Midbrain (tissue), 1 donor: Measurements from ENCODE around the gene N4BP3.
"Not testable (repeated sequence)": the region's sequence is repeated elsewhere in the genome, so short reads cannot be mapped to it uniquely, and the experiment has no call there.

Source experiments
- DNase-seq: peaks from one replicate; lab custom pipeline; 2025; lab: John Stamatoyannopoulos, UW

N4BP3 gene, protein sequence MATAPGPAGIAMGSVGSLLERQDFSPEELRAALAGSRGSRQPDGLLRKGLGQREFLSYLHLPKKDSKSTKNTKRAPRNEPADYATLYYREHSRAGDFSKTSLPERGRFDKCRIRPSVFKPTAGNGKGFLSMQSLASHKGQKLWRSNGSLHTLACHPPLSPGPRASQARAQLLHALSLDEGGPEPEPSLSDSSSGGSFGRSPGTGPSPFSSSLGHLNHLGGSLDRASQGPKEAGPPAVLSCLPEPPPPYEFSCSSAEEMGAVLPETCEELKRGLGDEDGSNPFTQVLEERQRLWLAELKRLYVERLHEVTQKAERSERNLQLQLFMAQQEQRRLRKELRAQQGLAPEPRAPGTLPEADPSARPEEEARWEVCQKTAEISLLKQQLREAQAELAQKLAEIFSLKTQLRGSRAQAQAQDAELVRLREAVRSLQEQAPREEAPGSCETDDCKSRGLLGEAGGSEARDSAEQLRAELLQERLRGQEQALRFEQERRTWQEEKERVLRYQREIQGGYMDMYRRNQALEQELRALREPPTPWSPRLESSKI

DNA sequence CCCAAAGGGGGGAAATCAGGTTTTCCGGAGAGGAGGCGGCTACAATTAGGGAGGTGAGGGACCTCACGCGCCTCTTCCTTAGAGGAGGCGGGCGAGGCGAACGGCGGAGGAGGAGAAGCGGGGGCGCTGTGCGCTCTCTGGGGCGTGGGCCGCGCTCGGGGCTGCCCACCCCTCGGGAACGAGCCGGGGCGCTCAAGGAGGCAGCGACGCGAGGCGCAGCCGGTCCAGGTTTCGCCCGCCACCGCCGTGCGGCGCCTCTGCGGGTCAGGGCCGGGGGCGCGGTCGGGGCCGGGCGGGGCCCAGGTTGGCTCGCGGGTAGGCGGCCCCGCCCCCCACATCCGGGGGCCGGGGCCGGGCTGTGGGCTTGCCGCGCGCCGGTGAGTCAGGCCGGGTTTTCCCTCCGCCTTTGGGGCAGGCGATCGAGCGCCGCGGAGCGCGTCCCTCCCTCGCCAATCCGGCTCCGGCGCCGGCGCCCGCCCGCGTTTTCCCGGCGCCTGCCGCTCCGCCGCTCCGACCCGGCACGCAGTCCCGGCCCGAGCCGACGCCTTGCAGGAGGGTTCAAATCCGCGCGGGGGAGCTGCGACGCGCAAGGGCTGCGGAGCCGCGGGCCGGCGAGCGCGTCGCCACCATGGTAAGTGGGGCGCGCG, at the start of gene N4BP3:
TSS of gene N4BP3 (plus strand) at position 392 of the 647 bp plus-strand sequence. CDS start 6,052 bp downstream, outside the sequence.
- no peak for DNase-seq

GRCh38 chr5:178067755-178068154, 45.6 kb upstream of the N4BP3 start:
- no peak for DNase-seq

- DNase-seq: no peak
Observed at GRCh38 chr5:178068293-178068692, 45.0 kb upstream of the N4BP3 start.

DNA sequence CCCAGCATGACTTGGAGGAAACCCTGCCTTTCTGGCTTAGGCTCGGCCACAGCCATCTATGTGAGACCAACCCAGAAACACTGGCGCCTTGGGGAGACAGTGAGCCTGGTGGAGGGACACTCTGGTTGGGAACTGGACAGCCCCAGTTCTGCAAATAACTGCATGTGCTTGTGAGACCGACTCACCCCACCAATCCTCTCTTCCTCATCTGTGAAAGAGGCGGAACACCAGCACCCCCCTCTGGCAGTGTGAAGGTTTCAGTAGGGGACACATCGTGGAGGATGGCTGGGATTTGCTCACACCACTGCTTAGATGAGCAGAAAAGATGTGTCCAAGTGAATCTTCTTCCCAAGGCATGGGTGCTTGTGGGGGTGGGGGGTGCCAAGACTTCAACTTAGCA, 43.4 kb upstream of the N4BP3 start:
- no peak for DNase-seq

DNA sequence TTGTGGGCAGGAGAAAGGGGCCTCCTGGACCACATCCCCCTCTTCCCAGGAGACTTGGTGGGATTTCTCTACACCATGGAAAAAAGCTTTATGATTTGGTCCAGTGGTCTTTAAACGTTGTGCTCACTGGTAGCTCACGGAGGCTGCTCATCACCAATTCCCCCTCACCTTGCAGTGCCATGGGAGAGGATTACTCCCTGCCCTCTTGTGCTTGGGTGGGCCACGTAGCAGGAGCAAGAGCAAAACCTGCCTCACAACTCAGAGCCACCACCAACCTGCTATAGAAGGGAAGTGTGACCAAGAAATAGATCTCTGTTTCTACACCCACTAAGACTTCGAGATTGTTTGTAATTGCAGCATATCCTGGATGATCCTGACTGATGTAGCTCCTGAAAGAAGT, 42.2 kb upstream of the N4BP3 start:
- DNase-seq: no peak

DNA sequence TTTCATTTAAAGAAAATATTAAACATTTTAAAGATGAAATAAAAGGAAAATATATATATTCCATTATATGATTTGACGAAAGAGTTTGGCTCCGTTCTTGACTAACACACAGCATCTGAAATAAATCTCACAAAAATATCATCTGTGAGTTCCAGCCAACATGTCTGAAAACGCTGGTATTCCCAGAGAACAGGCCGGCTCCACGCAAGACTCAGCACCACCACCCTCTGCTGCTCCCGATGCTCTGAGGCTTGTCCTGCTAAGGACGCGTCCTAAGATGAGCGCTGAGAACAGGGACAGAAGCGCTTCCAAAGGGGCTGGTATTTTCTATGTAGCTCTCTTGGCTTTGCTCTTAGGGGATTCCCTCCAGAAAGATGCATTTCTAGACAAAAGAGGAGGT, 40.6 kb upstream of the N4BP3 start:
- no peak for DNase-seq

DNA sequence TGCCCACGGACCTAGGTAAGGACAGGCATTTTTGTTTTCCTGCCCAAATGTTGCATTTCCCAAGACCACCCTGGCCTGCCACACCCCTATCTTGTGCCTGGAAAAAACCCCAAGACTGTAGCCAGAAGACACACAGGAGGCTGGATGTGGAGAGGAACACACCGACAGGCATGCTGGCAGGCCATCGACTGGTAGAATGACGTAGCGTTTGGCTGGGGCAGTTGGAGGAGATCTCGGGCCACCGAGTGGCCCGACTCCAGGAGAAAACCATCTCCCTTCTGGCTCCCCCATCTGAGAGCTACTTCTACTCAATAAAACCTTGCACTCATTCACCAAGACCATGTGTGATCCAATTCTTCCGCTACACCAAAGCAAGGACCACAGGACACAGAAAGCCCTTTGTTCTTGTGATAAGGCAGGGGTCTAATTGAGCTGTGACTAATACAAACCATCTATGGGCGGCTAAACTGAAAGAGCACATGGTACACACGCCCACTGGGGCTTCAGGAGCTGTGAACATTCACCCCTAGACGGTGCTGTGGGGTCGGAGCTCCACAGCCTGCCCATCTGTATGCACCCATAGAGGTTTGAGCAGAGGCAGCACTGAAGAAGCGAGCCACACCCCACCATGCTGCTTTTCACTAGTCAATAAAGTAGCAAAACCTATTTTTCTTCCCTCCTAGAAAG, 38.9 kb upstream of the N4BP3 start:
- DNase-seq: no peak

DNA sequence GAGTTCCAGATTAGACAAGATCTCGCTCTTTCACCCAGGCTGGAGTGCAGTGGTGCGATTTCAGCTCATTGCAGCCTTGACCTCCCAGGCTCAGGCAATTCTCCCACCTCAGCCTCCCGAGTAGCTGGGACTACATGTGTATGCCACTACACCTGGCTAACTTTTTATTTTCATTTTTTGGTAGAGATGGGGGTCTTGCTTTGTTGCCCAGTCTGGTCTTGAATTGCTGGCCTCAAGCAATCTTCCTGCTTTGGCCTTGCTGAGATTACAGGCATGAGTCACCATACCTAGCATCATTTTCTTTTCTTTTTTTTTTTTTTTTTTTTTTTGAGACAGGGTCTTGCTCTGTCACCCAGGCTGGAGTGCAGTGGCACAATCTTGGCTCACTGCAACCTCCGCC, 36.4 kb upstream of the N4BP3 start:
- DNase-seq: not testable (repeated sequence)

DNA sequence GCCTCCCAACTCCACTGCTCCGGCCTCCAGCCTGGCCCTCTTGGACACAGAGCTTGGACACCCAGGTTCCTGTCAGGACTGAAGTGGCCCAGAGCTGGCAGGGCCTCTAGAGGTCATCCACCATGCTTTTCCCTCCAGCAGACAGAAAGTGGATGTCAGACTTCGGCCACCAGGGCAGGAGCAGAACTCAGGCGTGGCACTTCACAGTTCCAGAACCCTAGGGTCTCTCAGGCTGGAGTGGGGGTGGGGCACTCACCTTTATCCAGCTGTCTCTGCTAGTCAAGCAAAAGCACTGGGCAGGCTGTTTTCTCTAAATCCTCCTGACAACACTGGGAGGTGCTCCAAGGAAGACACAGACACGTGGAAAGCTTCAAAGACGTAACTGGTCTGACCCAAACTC, 35.6 kb upstream of the N4BP3 start:
- DNase-seq: no peak

DNA sequence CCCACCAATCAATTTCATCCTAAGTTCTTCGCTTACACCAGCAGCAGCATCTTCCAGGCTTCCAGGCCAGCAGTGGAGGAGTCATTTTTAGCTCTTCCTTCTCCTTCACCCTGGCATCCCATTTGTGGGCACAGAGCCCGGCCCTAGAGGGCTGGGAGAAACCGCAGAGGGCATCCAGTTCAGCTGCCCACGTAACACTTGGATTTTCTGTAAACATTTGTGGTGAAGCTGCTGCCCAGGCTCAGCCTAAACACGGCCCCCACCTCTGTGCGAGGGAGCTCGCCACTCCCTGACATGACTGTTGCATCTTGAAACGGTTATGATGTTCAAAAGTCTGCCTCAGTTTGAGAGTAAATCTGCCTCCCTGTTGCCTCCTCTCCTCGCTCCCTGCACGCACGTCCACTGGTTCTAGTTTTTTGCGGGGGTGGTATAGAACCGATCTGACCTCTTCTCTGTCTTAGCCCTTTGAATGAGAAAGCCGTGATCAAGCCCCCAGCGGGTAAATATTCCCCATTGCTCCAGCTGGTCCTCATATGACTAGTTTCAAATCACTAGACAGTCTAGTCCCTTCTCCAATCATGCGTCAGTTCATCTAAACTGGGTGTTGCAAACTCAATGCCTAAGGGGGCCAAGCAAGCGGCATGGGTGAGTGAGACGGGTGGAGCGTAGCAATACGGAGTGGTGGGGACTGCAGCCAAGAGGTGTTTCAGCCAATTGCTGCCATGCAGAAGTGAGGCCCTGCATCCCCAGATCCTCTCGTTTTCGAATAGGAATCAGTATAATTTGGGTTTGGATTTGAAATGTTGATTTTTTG, 34.9 kb upstream of the N4BP3 start:
- DNase-seq: no peak

DNA sequence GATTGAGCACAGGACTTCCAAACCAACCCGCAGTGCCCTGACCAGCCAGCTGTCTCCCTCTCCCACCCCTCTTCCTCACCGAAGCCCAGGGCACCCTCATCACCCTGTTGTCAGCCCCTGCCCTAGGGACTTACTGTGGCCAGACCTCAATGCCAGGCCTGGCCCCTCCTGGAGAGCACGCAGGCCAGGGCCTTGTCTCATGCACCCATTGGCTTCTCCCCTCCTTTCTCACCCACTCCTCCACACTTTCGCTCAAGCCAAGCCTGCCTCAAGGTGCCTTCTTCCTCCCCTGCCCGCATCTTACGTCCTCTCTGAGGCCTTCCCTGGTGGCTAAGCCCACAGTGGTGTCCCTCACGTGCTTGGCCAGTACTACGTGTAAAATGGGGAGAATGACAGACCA, 33.3 kb upstream of the N4BP3 start:
- DNase-seq: no peak

GRCh38 chr5:178080618-178081410, 32.5 kb upstream of the N4BP3 start:
- no peak for DNase-seq

GRCh38 chr5:178081571-178082243, 31.6 kb upstream of the N4BP3 start:
- no peak for DNase-seq

DNA sequence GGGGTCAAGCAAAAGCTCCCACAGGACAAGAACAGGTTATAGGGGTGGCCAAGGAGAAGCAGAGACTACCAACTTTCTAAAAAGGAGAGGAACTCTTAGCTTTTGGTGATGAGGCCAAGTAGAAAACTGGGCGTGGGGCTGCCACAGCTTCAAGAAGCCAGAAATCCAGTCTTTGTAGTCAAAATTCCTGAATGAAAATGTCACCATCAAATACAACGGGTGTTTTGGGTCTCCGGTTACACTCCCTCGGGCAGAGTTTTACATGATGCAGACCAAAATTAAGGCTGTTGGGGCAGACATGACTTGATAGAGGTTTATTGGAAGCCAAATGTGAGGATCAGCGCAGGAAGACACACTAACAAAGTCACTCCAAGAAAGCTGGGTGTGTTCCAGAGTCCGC, 29.4 kb upstream of the N4BP3 start:
- no peak for DNase-seq

- DNase-seq: no peak
Observed at GRCh38 chr5:178085316-178085715, 28.0 kb upstream of the N4BP3 start.

DNA sequence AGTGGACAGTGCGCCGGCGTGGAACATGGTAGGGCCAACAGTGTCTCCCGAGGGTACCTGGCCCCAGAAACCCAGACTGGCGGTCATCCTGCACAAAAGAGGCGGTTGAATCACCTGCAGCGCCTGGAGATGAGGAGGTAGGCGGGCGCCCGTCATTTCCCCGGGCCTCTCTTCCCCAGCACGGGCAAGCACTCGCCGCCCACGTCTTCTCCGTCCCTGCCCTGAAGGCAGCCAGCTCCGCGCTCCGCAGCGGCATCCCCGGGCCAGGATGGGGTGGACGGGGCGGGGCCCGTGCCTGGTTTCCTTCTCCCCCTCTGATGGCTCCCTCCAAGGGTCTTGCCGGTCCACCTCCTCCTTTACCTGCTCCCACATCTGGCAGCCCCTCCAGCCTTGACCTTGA, 27.1 kb upstream of the N4BP3 start:
- DNase-seq: no peak

GRCh38 chr5:178087199-178087598, 26.1 kb upstream of the N4BP3 start:
- DNase-seq: not testable (repeated sequence)

- DNase-seq: no peak
Observed at GRCh38 chr5:178090856-178091255, 22.5 kb upstream of the N4BP3 start.

DNA sequence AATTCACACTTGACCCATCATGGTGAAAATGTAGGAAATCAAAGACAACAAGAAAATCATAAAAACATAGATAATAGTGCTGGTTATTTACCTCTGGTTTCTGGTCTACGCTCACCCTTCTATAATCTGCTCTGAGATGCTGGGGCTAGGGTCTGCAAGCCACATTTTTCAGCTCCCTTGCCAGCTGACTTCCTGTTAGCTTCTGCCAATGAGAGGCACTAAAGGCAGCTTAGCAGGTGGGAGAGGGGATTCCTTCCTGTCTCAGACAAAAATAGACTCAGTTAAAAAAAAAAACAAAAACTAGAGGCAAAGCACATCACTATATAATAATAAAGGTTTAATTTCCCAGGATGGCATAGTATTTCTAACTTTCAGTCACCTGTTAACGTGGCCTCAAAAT, 20.2 kb upstream of the N4BP3 start:
- DNase-seq: no peak

- no peak for DNase-seq
Observed at GRCh38 chr5:178094345-178094744, 19.0 kb upstream of the N4BP3 start.
